DND-41 (cell line): Measurements from ENCODE around the gene PLEKHH1.
A peak's percentile ranks its signal among the peaks of the same experiment; 100 is the strongest.

ENCODE experiments used
- ATAC-seq: fragments of 200-7000 bp; cut with Tn5 transposase; 3 replicates; pipeline ENCODE4 v1.9.1; 2021; ENCODE audit warnings: low read depth; ENCODE audit not compliant: insufficient read depth
- DNase-seq: peaks from one replicate; pipeline ENCODE4 v3.0.0-alpha.2; 2020
- H2AFZ ChIP-seq: 2 replicates; pipeline ENCODE4 v1.6.0; 2012; ENCODE audit warnings: low read depth, low read length
- H3K27ac ChIP-seq: 2 replicates; pipeline ENCODE4 v1.5.1; 2012; ENCODE audit warnings: low read length, inconsistent platforms
- H3K27me3 ChIP-seq: fragments of 200-600 bp; sonication (generic); 2 replicates; pipeline ENCODE4 v1.6.0; 2012; ENCODE audit warnings: low read length, mild to moderate bottlenecking, inconsistent platforms; ENCODE audit not compliant: insufficient read depth, poor library complexity
- H3K36me3 ChIP-seq: 2 replicates; pipeline ENCODE4 v1.5.1; 2012; ENCODE audit warnings: low read length, inconsistent platforms; ENCODE audit not compliant: insufficient read depth
- H3K4me1 ChIP-seq: 2 replicates; pipeline ENCODE4 v1.5.1; 2012; ENCODE audit warnings: mild to moderate bottlenecking, low read length; ENCODE audit not compliant: insufficient read depth
- H3K4me2 ChIP-seq: 2 replicates; pipeline ENCODE4 v1.6.0; 2012; ENCODE audit warnings: mild to moderate bottlenecking, moderate library complexity, low read length, inconsistent platforms; ENCODE audit not compliant: insufficient read depth
- H3K4me3 ChIP-seq, 2 experiments: fragments of 200-600 bp in 1 of 2; shearing (Covaris generic) in 1 of 2; 2 replicates each; pipeline ENCODE4 v1.5.1; 2012 to 2016; ENCODE audit warnings: inconsistent platforms in 2 of 2, low read length in 2 of 2, mild to moderate bottlenecking in 2 of 2, low read depth in 1 of 2, moderate library complexity in 1 of 2
- H3K79me2 ChIP-seq: 2 replicates; pipeline ENCODE4 v1.6.0; 2012; ENCODE audit warnings: low read length, inconsistent platforms; ENCODE audit not compliant: insufficient read depth
- H3K9ac ChIP-seq: 2 replicates; pipeline ENCODE4 v1.6.0; 2012; ENCODE audit warnings: low read depth, mild to moderate bottlenecking, inconsistent platforms, low read length, moderate library complexity
- H3K9me3 ChIP-seq: 2 replicates; pipeline ENCODE4 v1.5.1; 2012; ENCODE audit warnings: low read length, moderate library complexity, mild to moderate bottlenecking, inconsistent platforms; ENCODE audit not compliant: insufficient read depth, severe bottlenecking
- H4K20me1 ChIP-seq: 2 replicates; pipeline ENCODE4 v1.6.0; 2012; ENCODE audit warnings: low read length; ENCODE audit not compliant: insufficient read depth
- CTCF ChIP-seq: IDR thresholded peaks from 2 replicates; pipeline ENCODE4 v1.5.1; 2012; ENCODE audit warnings: borderline replicate concordance, low read length, moderate library complexity, mild to moderate bottlenecking; ENCODE audit not compliant: poor library complexity, severe bottlenecking; ENCODE audit errors: extremely low read depth
- EZH2 ChIP-seq: IDR thresholded peaks from 3 replicates; pipeline ENCODE4 v1.6.1; 2012; ENCODE audit warnings: borderline replicate concordance, low read depth, mild to moderate bottlenecking, moderate library complexity, low read length, inconsistent platforms; ENCODE audit not compliant: severe bottlenecking

Gene PLEKHH1

GRCh38 chr14:67486890-67487289 lies 46.2 kb upstream of the PLEKHH1 start:
- Histone ChIP-seq H3K4me1 (peaks cover 25% of the 10 kb centered on the region), H3K4me2 (no peak overlapping the region), H3K27ac (no peak overlapping the region), H2AFZ (no peak overlapping the region), H3K79me2 (no peaks in the 10 kb centered on the region), H3K9ac (no peak overlapping the region), H3K9me3 (no peaks in the 10 kb centered on the region), H3K36me3 (no peaks in the 10 kb centered on the region; the same call in 1 of the 2 replicates), H4K20me1 (0 out of 2 replicates have a peak, but pooled peaks cover 2% of the 10 kb centered on the region), H3K27me3 (no peaks in the 10 kb centered on the region), H3K4me3 (no peak overlapping the region)
- TF ChIP-seq EZH2 (no peak), CTCF (no peak)
- ATAC-seq: no peak
- no peak for DNase-seq

- H3K4me2 ChIP-seq: peak overlapping the region; percentile 83; the same call in 1 of the 2 replicates
- ATAC-seq: no peak
- peak overlapping the region; percentile 94 for H3K27ac ChIP-seq
- no peak overlapping the region for H3K4me3 ChIP-seq
- H3K27me3 ChIP-seq: no peaks in the 10 kb centered on the region
- no peaks in the 10 kb centered on the region for H3K9me3 ChIP-seq
- no peaks in the 10 kb centered on the region for H3K79me2 ChIP-seq
- no peak for TF ChIP-seq EZH2
- no peak for TF ChIP-seq CTCF
- no peak for DNase-seq
- H3K36me3 ChIP-seq: no peaks in the 10 kb centered on the region; the same call in 1 of the 2 replicates
- H4K20me1 ChIP-seq: 0 out of 2 replicates have a peak, but pooled peaks cover 2% of the 10 kb centered on the region
- no peak overlapping the region for H2AFZ ChIP-seq
- 0 out of 2 replicates have a peak overlapping the region, but pooled peaks have one; percentile 62 for H3K9ac ChIP-seq
- peaks cover 25% of the 10 kb centered on the region for H3K4me1 ChIP-seq
Measured at GRCh38 chr14:67487332-67487731, 45.8 kb upstream of the PLEKHH1 start.

- H3K9me3 ChIP-seq: peaks cover 5% of the 10 kb centered on the region
- H3K4me2 ChIP-seq: peak within 1 kb of the TSS; percentile 83
- DNase-seq (peak; percentile 96), ATAC-seq (peak; percentile 97)
- peak within 1 kb of the TSS; percentile 62 for H3K9ac ChIP-seq
- H3K27me3 ChIP-seq: no peaks in the 10 kb centered on the region
- peak within 1 kb of the TSS; percentile 94 for H3K27ac ChIP-seq
- H4K20me1 ChIP-seq: no peaks in the 10 kb centered on the region
- H2AFZ ChIP-seq: peak within 1 kb of the TSS; percentile 71
- TF ChIP-seq CTCF (peak; percentile 37), EZH2 (no peak)
- H3K36me3 ChIP-seq: no peaks in the 10 kb centered on the region; the same call in 1 of the 2 replicates
- H3K4me3 ChIP-seq: peak within 1 kb of the TSS; percentile 12 to 62; a peak in 3 of 4 replicates
- H3K79me2 ChIP-seq: no peaks in the 10 kb centered on the region
- peaks cover 25% of the 10 kb centered on the region for H3K4me1 ChIP-seq
Measured at GRCh38 chr14:67487937-67488893, 44.9 kb upstream of the PLEKHH1 start, which contains the start of gene TMEM229B. TSS of gene TMEM229B (minus strand) at chr14:67488721. CDS start at chr14:67473923, 14,798 bp downstream.
